Measurements from ENCODE around the gene UGT1A1.
"Not testable (repeated sequence)": the region's sequence is repeated elsewhere in the genome, so short reads cannot be mapped to it uniquely, and the experiment has no call there.

Gene UGT1A1

DNA sequence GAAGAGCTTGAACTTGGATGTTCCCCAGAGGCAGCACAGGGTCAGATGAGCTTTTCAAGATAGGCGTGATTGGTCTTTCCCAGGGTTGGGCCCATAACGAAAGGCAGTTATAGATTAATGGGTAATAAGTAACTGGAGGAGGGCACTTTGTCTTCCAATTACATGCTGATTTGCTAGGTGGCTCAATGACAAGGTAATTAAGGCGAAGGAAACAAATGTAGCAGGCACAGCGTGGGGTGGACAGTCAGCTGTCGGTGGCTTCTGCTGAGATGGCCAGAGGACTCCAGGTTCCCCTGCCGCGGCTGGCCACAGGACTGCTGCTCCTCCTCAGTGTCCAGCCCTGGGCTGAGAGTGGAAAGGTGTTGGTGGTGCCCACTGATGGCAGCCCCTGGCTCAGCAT is 41.5 kb upstream of the UGT1A1 start, which contains the start of gene UGT1A4:
Gene UGT1A4, plus strand, starts transcription at position 185 of the 400 bp plus-strand sequence. Its CDS starts 85 bp downstream, at position 270.
- Histone ChIP-seq H3K36me3 (no peaks in the 10 kb centered on the region), H3K27ac (no peak within 1 kb of the TSS), H3K27me3 (peaks cover 10% of the 10 kb centered on the region), H3K4me1 (ENCODE audit: control insufficient read depth in 1 of 2, insufficient read depth in 1 of 2, low read depth in 1 of 2, low read length in 1 of 2) (no peaks in the 10 kb centered on the region), H3K4me3 (ENCODE audit: low read depth in 1 of 2, low read length in 1 of 2) (no peak within 1 kb of the TSS), H3K9me3 (no peaks in the 10 kb centered on the region)
- TF ChIP-seq, protein P1, sequence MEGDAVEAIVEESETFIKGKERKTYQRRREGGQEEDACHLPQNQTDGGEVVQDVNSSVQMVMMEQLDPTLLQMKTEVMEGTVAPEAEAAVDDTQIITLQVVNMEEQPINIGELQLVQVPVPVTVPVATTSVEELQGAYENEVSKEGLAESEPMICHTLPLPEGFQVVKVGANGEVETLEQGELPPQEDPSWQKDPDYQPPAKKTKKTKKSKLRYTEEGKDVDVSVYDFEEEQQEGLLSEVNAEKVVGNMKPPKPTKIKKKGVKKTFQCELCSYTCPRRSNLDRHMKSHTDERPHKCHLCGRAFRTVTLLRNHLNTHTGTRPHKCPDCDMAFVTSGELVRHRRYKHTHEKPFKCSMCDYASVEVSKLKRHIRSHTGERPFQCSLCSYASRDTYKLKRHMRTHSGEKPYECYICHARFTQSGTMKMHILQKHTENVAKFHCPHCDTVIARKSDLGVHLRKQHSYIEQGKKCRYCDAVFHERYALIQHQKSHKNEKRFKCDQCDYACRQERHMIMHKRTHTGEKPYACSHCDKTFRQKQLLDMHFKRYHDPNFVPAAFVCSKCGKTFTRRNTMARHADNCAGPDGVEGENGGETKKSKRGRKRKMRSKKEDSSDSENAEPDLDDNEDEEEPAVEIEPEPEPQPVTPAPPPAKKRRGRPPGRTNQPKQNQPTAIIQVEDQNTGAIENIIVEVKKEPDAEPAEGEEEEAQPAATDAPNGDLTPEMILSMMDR (IDR thresholded peaks at IDR 0.05): no peak

DNA sequence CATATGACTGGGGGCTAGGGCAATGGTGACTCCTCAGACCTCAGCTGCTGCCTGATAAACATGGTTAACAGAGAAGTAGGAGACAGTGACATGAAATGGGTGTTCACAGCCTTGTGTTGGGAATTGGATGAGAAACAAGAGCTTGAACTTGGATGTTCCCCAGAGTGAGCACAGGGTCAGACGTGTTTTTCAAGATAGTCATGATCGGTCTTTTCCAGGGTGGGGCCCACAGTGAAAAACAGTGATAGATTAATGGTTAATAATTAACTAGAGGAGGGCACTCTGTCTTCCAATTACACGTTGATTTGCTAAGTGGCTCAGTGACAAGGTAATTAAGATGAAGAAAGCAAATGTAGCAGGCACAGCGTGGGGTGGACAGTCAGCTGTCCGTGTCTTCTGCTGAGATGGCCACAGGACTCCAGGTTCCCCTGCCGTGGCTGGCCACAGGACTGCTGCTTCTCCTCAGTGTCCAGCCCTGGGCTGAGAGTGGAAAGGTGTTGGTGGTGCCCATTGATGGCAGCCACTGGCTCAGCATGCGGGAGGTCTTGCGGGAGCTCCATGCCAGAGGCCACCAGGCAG is 31.3 kb upstream of the UGT1A1 start, which contains the start of gene UGT1A3:
Gene UGT1A3, plus strand, starts transcription at position 320 of the 579 bp plus-strand sequence. Its CDS starts 85 bp downstream, at position 405.
- H3K4me3 ChIP-seq (ENCODE audit: low read depth in 1 of 2, low read length in 1 of 2): no peak within 1 kb of the TSS
- no peaks in the 10 kb centered on the region for H3K4me1 ChIP-seq (ENCODE audit: control insufficient read depth in 1 of 2, insufficient read depth in 1 of 2, low read depth in 1 of 2, low read length in 1 of 2)
- no peaks in the 10 kb centered on the region for H3K9me3 ChIP-seq
- TF ChIP-seq, protein P1 (IDR thresholded peaks at IDR 0.05): no peak
- H3K27me3 ChIP-seq: no peaks in the 10 kb centered on the region
- H3K36me3 ChIP-seq: no peaks in the 10 kb centered on the region
- H3K27ac ChIP-seq: no peak within 1 kb of the TSS

DNA sequence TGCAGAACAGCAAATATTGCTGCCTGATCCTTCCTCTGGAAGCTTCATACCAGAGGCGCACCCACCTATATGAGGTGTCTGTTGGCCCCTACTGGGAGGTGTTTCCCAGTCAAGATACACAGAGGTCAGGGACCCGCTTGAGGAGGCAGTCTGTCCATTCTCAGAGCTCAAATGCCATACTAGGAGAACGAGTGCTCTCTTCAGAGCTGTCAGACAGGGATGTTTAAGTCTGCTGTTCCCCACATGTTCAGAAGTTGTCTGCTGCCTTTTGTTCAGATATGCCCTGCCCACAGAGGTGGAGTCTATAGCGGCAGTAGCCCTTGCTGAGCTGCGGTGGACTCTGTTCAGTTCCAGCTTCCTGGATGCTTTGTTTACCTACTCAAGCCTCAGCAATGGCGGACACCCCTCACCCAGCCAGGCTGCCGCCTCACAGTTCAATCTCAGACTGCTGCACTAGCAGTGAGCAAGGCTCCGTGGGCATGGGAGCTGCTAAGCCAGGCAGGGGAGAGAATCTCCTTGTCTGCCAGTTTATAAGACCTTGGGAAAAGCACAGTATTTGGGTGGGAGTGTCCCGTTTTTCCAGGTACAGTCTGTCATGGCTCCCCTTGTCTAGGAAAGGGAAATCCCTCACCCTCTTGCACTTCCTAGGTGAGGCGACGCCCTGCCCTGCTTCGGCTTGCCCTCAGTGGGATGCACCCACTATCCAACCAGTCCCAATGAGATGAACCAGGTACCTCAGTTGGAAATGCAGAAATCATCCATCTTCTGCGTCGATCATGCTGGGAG is 23.0 kb upstream of the UGT1A1 start:
- not testable (repeated sequence) for H3K27ac ChIP-seq; H3K9me3 ChIP-seq; H3K4me1 ChIP-seq (ENCODE audit: control insufficient read depth in 1 of 2, insufficient read depth in 1 of 2, low read depth in 1 of 2, low read length in 1 of 2); H3K4me3 ChIP-seq (ENCODE audit: low read depth in 1 of 2, low read length in 1 of 2); H3K36me3 ChIP-seq; H3K27me3 ChIP-seq

DNA sequence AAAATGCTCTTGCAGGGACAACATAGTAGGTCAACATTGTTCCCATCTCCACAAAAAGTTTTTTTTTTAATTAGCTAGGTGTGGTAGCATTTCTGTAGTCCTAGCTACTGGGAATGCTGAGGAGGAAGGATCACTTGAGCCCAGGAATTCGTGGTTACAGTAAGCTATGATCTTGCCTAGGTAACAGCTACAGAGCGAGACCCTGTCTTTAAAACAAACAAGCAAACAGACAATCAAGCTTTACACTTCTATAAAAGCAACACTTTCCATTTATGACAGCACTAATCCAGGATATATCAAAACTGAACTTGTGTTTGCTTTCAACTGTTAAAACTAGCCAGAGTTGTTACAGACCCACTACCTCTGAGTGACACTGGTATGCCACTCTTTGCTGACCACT is 19.2 kb upstream of the UGT1A1 start:
- H3K36me3 ChIP-seq: no peaks in the 10 kb centered on the region
- H3K4me1 ChIP-seq (ENCODE audit: control insufficient read depth in 1 of 2, insufficient read depth in 1 of 2, low read depth in 1 of 2, low read length in 1 of 2): no peaks in the 10 kb centered on the region
- TF ChIP-seq, protein P1 (IDR thresholded peaks at IDR 0.05): no peak
- no peaks in the 10 kb centered on the region for H3K9me3 ChIP-seq
- H3K27ac ChIP-seq: no peak overlapping the region
- no peak overlapping the region for H3K4me3 ChIP-seq (ENCODE audit: low read depth in 1 of 2, low read length in 1 of 2)
- peaks cover 7% of the 10 kb centered on the region for H3K27me3 ChIP-seq

DNA sequence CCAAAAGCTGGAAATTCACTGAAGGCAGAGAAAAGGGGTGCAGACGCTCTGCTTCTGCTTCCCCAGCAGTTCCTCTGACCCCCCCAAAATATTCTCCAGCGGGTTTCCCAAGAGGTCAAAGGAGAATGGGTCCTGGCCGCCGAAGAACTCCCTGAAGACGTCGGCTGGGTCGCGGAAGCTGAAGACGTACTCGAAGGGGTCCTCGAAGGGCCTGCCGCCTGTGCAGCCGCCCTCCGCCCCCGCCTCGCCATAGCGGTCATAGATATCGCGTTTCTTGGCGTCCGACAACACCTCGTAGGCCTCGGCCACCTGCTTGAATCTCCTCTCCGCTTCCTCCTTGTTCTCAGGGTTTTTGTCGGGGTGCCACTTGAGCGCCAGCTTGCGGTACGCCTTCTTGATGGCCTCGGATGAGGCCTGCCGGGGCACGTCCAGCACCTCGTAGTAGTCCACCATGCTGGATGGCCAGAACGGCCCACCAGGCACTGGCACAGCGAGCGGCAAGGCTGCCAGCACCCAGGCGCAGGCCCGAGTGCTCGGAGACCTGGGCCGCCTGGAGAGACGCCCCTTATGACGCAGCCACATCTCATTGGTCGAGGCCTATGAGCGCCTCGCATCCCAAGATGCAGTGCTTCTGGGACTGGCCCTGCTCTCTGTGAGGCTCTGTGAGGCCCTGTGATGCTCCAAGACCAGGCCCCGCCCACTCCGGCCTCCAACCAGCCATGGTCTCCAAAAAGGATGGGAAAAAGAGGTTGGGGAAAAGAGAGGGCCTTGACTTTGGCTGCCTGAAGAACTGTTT is 16.4 kb upstream of the UGT1A1 start:
- TF ChIP-seq, protein P1 (IDR thresholded peaks at IDR 0.05): no peak
- no peaks in the 10 kb centered on the region for H3K4me1 ChIP-seq (ENCODE audit: control insufficient read depth in 1 of 2, insufficient read depth in 1 of 2, low read depth in 1 of 2, low read length in 1 of 2)
- H3K4me3 ChIP-seq (ENCODE audit: low read depth in 1 of 2, low read length in 1 of 2): no peak overlapping the region
- H3K27ac ChIP-seq: no peak overlapping the region
- H3K9me3 ChIP-seq: no peaks in the 10 kb centered on the region
- no peaks in the 10 kb centered on the region for H3K36me3 ChIP-seq
- H3K27me3 ChIP-seq: no peaks in the 10 kb centered on the region

Data from neutrophil (primary cell).